GM18951 (cell line): ENCODE data around the gene GPT2.

Source experiments
- POLR2A ChIP-seq: IDR thresholded peaks from 4 replicates; pipeline ENCODE4 v1.6.1; 2011; ENCODE audit warnings: mild to moderate bottlenecking; ENCODE audit not compliant: insufficient read length, insufficient read depth; ENCODE audit errors: extremely low read depth
- in situ Hi-C: fragments of 300-500 bp; cut with MboI; formaldehyde crosslinking; loops from one replicate; pipeline ENCODE4 v1.12.0; 2022; ENCODE audit warnings: low sequenced_read_pairs, mixed read lengths, inconsistent platforms; ENCODE audit not compliant: unreplicated experiment

The GPT2 gene

GRCh38 chr16:46927273-46927672 is 43.1 kb downstream of the GPT2 start:
- TF ChIP-seq POLR2A, result no peak
- in situ Hi-C loops, result no loop called here

DNA sequence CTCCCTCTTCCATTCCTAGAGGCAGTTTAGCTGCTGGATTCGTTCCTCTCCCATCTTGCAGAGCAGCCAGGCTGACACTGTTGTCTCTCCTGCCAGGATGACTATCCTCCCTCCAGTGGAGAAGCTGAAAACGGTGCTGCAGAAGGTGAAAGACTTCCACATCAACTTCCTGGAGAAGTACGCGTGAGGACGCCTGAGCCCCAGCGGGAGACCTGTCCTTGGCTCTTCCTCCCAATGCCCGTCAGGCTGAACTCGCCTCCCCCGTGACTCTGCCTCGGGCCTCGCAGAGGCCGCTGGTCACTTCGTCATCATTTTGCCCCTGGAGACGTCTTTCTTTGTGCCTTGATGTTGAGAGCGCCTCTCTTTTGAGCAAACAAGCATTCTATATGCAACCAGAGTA is 44.6 kb downstream of the GPT2 start:
- no peak for TF ChIP-seq POLR2A
- in situ Hi-C loops, result no loop called here

DNA sequence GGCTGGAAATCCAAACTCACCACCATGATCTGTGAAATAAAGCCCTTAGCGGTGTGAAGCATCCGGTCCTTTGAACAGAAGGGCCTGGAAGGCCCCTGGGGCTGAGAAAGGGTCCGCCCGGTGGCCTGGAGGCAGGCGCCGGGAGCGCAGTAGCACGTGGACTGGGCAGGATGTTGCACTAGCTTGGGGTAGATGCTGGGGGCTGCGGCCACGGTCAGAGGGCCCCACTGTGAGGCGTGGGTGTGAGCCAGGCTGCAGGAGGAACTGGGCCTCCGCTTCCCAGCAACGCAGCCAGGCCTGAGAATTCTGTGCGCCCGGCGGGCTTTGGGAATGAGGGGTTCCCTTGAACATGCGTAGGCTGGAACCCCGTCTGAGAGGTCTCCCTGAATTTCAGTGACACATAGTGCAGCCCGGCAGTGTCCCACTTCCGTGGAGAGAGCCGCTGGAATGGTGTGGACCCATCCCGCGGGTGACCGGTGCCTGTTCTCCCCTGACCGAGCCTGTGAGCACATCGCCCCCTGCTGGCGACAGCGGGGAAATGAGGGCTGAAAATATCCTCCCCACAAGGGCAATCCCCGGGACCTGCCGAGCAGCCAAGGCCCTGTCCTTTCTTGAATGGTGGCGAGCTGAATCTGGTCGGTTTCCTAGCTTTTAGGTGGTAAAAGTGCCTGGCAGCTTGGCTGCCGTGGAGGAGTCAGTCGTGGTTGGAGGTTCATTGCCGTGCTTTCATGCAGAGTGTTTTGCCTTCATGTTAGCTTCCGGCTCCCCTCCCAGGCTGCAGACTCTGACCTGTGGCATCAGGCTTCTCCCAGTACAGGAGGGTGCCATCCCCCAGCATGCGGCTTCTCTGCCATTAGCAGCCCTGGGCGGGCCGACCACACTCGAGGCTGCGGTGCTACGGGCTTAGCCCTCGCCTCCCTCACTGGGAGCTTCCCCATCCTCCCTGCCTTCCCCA is 45.5 kb downstream of the GPT2 start:
- in situ Hi-C loops, result no loop called here
- TF ChIP-seq POLR2A, result no peak

- in situ Hi-C loops, result no loop called here
- TF ChIP-seq POLR2A, result no peak
Observed at GRCh38 chr16:46930861-46931260, 46.7 kb downstream of the GPT2 start.

GRCh38 chr16:46932802-46933201 is 48.6 kb downstream of the GPT2 start:
- in situ Hi-C loops, result no loop called here
- TF ChIP-seq POLR2A, result no peak

GRCh38 chr16:46937536-46937935 is 53.4 kb downstream of the GPT2 start:
- no peak for TF ChIP-seq POLR2A
- in situ Hi-C loops, result no loop called here

GRCh38 chr16:46944713-46945112 is 60.6 kb downstream of the GPT2 start:
- in situ Hi-C loops, result loop anchor here (10.0 kb wide), 1 partner anchor 1220 kb away; no protein-coding TSS in a partner anchor

DNA sequence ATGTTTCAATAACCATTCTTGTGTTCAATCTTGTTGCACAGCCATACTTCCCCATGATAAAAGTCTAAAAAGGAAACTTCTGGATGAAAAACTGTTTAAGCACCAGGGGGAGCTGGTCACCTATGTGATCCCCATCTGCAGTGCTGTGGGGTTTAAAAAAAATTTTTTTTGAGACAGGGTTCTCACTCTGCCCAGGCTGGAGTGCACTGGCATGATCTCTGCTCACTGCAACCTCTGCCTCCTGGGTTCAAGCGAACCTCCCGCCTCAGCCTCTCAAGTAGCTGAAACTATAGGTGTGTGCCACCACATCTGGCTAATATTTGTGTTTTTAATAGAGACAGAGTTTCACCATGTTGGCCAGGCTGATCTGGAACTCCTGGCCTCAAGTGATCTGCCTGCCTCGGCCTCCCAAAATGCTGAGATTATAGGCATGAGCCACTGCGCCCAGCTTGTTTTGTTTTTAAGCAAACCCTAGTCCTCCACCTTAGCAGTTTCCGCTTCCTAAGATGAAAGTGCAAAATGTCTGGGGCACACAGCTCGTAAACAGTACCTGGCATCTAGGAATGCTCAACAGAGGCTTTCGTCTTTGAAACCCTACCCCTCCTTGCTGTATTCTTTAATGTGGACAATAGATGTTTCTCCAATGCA is 63.9 kb downstream of the GPT2 start:
- TF ChIP-seq POLR2A, result no peak
- in situ Hi-C loops, result loop anchor here (10.0 kb wide), 1 partner anchor 1217 kb away; no protein-coding TSS in a partner anchor

GRCh38 chr16:46948548-46949166 is 64.5 kb downstream of the GPT2 start:
- no peak for TF ChIP-seq POLR2A
- in situ Hi-C loops, result loop anchor here (10.0 kb wide), 1 partner anchor 1216 kb away; no protein-coding TSS in a partner anchor

- in situ Hi-C loops, result loop anchor here (10.0 kb wide), 1 partner anchor 1215 kb away; no protein-coding TSS in a partner anchor
- no peak for TF ChIP-seq POLR2A
Observed at GRCh38 chr16:46949241-46949892, 65.2 kb downstream of the GPT2 start.

DNA sequence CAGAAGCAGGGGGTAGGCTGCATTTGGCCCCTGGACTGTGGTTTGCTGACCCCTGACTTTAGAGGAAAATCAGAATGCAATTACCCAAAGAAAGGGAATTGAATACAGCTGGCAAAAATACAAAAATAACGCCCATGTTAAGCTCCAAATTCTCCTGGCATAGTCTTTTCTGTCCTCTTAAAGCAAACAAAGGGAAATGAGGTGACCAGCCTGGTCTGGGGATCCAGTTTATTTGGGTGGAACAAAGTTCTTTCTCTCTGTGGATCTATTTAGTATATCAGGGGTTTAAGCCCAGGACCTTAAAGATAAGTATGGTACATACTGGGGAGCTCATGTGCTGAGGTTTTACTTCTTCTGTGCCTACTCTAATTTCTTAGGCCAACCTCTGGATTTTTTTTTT is 65.8 kb downstream of the GPT2 start:
- in situ Hi-C loops, result no loop called here
- TF ChIP-seq POLR2A, result no peak

DNA sequence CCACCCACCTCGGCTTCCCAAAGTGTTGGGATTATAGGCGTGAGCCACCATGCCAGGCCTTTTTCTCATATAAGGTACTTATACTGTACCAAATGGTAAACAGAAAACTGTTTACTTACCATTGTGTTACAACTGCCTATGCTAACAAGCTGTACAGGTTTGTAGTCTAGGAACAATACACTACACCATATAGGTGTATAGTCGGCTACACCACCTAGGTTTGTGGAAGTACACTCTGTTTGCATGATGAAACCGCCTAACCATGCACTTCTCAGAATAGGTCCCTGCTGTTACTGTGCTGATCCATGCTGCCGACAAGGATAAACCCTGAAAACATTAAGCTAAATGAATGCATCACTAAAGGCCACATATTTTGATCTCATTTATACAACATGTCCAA is 70.4 kb downstream of the GPT2 start:
- no peak for TF ChIP-seq POLR2A
- in situ Hi-C loops, result no loop called here
